ENCODE data around the gene TRERF1.

TRERF1 gene

GRCh38 chr6:42488129-42488528, 36.4 kb upstream of the TRERF1 start:
- TF ChIP-seq TSHZ2 (CRISPR knock-in tag; IDR thresholded peaks at IDR 0.05) (no peak), GLIS3 (CRISPR knock-in tag; IDR thresholded peaks at IDR 0.05) (no peak)
- TF ChIP-seq, protein P1, sequence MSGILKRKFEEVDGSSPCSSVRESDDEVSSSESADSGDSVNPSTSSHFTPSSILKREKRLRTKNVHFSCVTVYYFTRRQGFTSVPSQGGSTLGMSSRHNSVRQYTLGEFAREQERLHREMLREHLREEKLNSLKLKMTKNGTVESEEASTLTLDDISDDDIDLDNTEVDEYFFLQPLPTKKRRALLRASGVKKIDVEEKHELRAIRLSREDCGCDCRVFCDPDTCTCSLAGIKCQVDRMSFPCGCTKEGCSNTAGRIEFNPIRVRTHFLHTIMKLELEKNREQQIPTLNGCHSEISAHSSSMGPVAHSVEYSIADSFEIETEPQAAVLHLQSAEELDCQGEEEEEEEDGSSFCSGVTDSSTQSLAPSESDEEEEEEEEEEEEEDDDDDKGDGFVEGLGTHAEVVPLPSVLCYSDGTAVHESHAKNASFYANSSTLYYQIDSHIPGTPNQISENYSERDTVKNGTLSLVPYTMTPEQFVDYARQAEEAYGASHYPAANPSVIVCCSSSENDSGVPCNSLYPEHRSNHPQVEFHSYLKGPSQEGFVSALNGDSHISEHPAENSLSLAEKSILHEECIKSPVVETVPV (CRISPR knock-in tag; IDR thresholded peaks at IDR 0.05), result no peak
- no peak for ATAC-seq

GRCh38 chr6:42484261-42484660, 32.5 kb upstream of the TRERF1 start:
- ATAC-seq, result no peak
- no peak for TF ChIP-seq ZFP3 (CRISPR knock-in tag; IDR thresholded peaks at IDR 0.05)
- TF ChIP-seq ARNTL (CRISPR knock-in tag; IDR thresholded peaks at IDR 0.05; ENCODE audit: borderline replicate concordance, low read depth), result no peak
- TF ChIP-seq BACH2 (CRISPR knock-in tag; IDR thresholded peaks at IDR 0.05; ENCODE audit: borderline replicate concordance), result no peak
- no peak for TF ChIP-seq TOX (CRISPR knock-in tag; IDR thresholded peaks at IDR 0.05; ENCODE audit: borderline replicate concordance)
- TF ChIP-seq, protein P2, sequence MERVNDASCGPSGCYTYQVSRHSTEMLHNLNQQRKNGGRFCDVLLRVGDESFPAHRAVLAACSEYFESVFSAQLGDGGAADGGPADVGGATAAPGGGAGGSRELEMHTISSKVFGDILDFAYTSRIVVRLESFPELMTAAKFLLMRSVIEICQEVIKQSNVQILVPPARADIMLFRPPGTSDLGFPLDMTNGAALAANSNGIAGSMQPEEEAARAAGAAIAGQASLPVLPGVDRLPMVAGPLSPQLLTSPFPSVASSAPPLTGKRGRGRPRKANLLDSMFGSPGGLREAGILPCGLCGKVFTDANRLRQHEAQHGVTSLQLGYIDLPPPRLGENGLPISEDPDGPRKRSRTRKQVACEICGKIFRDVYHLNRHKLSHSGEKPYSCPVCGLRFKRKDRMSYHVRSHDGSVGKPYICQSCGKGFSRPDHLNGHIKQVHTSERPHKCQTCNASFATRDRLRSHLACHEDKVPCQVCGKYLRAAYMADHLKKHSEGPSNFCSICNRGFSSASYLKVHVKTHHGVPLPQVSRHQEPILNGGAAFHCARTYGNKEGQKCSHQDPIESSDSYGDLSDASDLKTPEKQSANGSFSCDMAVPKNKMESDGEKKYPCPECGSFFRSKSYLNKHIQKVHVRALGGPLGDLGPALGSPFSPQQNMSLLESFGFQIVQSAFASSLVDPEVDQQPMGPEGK (CRISPR knock-in tag; IDR thresholded peaks at IDR 0.05; ENCODE audit: borderline replicate concordance), result no peak
- no peak for TF ChIP-seq TSHZ2 (CRISPR knock-in tag; IDR thresholded peaks at IDR 0.05)
- no peak for TF ChIP-seq PPARA (CRISPR knock-in tag; IDR thresholded peaks at IDR 0.05; ENCODE audit: borderline replicate concordance)
- no peak for TF ChIP-seq OSR1 (CRISPR knock-in tag; IDR thresholded peaks at IDR 0.05)
- TF ChIP-seq TCF4 (CRISPR knock-in tag; IDR thresholded peaks at IDR 0.05; ENCODE audit: borderline replicate concordance), result no peak
- no peak for TF ChIP-seq ZFP30 (CRISPR knock-in tag; IDR thresholded peaks at IDR 0.05)
- no peak for TF ChIP-seq ZNF8 (CRISPR knock-in tag; IDR thresholded peaks at IDR 0.05)
- TF ChIP-seq CREB5 (CRISPR knock-in tag; IDR thresholded peaks at IDR 0.05; ENCODE audit: low read depth), result no peak
- TF ChIP-seq ISL1 (CRISPR knock-in tag; IDR thresholded peaks at IDR 0.05), result no peak
- TF ChIP-seq CSDC2 (CRISPR knock-in tag; IDR thresholded peaks at IDR 0.05), result no peak
- no peak for TF ChIP-seq ZNF70 (CRISPR knock-in tag; IDR thresholded peaks at IDR 0.05)
- no peak for TF ChIP-seq ZNF565 (CRISPR knock-in tag; conservative IDR thresholded peaks at IDR 0.05; ENCODE audit: low read depth)
- no peak for TF ChIP-seq RARB (CRISPR knock-in tag; IDR thresholded peaks at IDR 0.05)
- TF ChIP-seq, protein P1 (CRISPR knock-in tag; IDR thresholded peaks at IDR 0.05), result no peak
